B cell (primary cell): Measurements from ENCODE around the gene HTT-AS. TPM values are rescaled to one million over a fixed set of nuclear protein-coding genes. Genes with fewer than 3 reads are reported as not detected.

Source experiments
- ATAC-seq: fragments of 200-7000 bp; cut with Tn5 transposase; one replicate; pipeline ENCODE4 v1.10.0; 2021; ENCODE audit warnings: low read depth, mild to moderate bottlenecking, moderate number of reproducible peaks, moderate library complexity
- CTCF ChIA-PET: fragments of 350-600 bp; sonication (Branson Sonifier 250); formaldehyde crosslinking; loops from one replicate; lab custom pipeline; 2021; ENCODE audit warnings: antibody characterized with exemption, inconsistent platforms; lab: Charles Lee
- POLR2A ChIA-PET: fragments of 350-600 bp; sonication (Branson Sonifier 250); formaldehyde crosslinking; loops from one replicate; lab custom pipeline; 2021; ENCODE audit warnings: antibody characterized with exemption; lab: Charles Lee
- DNase-seq: peaks from one replicate; pipeline ENCODE4 v3.0.0; 2013
- H2AFZ ChIP-seq: 2 replicates; pipeline ENCODE4 v1.6.1; 2012; ENCODE audit warnings: mild to moderate bottlenecking, low read depth, low read length; ENCODE audit not compliant: insufficient read depth, poor library complexity, severe bottlenecking
- H3K27ac ChIP-seq, 2 donors: 1 replicate in 1 of 2; 2 replicates in 1 of 2; pipeline ENCODE4 v1.5.1; 2012 to 2013; ENCODE audit warnings: low read length in 2 of 2, mild to moderate bottlenecking in 2 of 2, moderate library complexity in 1 of 2
- H3K27me3 ChIP-seq, 4 experiments: fragments of 200-600 bp in 1 of 4; sonication (generic) in 1 of 4; replicated peaks in 1 of 4; 1 replicate in 2 of 4; 2 replicates in 2 of 4; pipeline versions ENCODE4 v1.6.1 to v1.7.0; 2013 to 2016; ENCODE audit warnings: low read length in 3 of 4, mild to moderate bottlenecking in 2 of 4, mixed read lengths in 1 of 4, moderate library complexity in 1 of 4; ENCODE audit not compliant: insufficient read depth in 4 of 4, control insufficient read depth in 3 of 4; ENCODE audit errors: control extremely low read depth in 1 of 4
- H3K36me3 ChIP-seq, 2 experiments: replicated peaks in 1 of 2; 1 replicate in 1 of 2; 2 replicates in 1 of 2; pipeline versions ENCODE4 v1.6.1 to v1.7.1; 2013; ENCODE audit warnings: low read length in 1 of 2; ENCODE audit not compliant: insufficient read depth in 2 of 2, control insufficient read depth in 1 of 2; ENCODE audit errors: control extremely low read depth in 1 of 2, extremely low read depth in 1 of 2
- H3K4me1 ChIP-seq, 2 donors: fragments of 200-600 bp in 1 of 2; sonication (generic) in 1 of 2; 1 replicate in 1 of 2; 2 replicates in 1 of 2; pipeline versions ENCODE4 v1.5.1 to v1.6.1; 2013 to 2017; ENCODE audit warnings: low read length in 2 of 2; ENCODE audit not compliant: control insufficient read depth in 2 of 2, insufficient read depth in 2 of 2
- H3K4me2 ChIP-seq: replicated peaks from 2 replicates; pipeline ENCODE3; 2012; ENCODE audit warnings: mild to moderate bottlenecking, low read depth, low read length; ENCODE audit not compliant: poor library complexity, severe bottlenecking
- H3K4me3 ChIP-seq, 5 experiments: fragments of 200-600 bp in 1 of 5; sonication (generic) in 1 of 5; 1 replicate in 3 of 5; 2 replicates in 2 of 5; pipeline versions ENCODE4 v1.5.1 to v1.7.0; 2011 to 2016; ENCODE audit warnings: low read length in 4 of 5, mild to moderate bottlenecking in 4 of 5, low read depth in 2 of 5, control low read depth in 1 of 5, moderate library complexity in 1 of 5; ENCODE audit not compliant: insufficient read depth in 1 of 5; ENCODE audit errors: control extremely low read depth in 1 of 5, extremely low read depth in 1 of 5
- H3K79me2 ChIP-seq: fragments of 200-600 bp; sonication (generic); one replicate; pipeline ENCODE4 v1.6.0; 2016; ENCODE audit warnings: low read length; ENCODE audit not compliant: control insufficient read depth, insufficient read depth
- H3K9ac ChIP-seq: fragments of 200-600 bp; sonication (generic); 2 replicates; pipeline ENCODE4 v1.6.1; 2017; ENCODE audit warnings: mild to moderate bottlenecking, low read length, moderate library complexity
- H3K9me3 ChIP-seq, 3 donors: one replicate each; pipeline versions ENCODE4 v1.6.1 to v1.7.1; 2013; ENCODE audit warnings: low read length in 2 of 3; ENCODE audit not compliant: control insufficient read depth in 2 of 3, insufficient read depth in 1 of 3; ENCODE audit errors: control extremely low read depth in 1 of 3
- H4K20me1 ChIP-seq: 2 replicates; pipeline ENCODE4 v1.6.0; 2012; ENCODE audit warnings: mild to moderate bottlenecking, low read length; ENCODE audit not compliant: insufficient read depth, control insufficient read depth, poor library complexity, severe bottlenecking
- H3K27ac Mint-ChIP-seq: one replicate; pipeline ENCODE4 v1.8.0; 2021; ENCODE audit warnings: mixed read lengths
- H3K27me3 Mint-ChIP-seq: one replicate; pipeline ENCODE4 v1.8.0; 2021; ENCODE audit warnings: mixed read lengths
- H3K4me1 Mint-ChIP-seq: one replicate; pipeline ENCODE4 v1.8.0; 2021; ENCODE audit warnings: mixed read lengths
- H3K4me3 Mint-ChIP-seq: one replicate; pipeline ENCODE4 v1.8.0; 2021; ENCODE audit warnings: mixed read lengths
- H3K9me3 Mint-ChIP-seq: one replicate; pipeline ENCODE4 v1.8.0; 2022; ENCODE audit warnings: mixed read lengths; ENCODE audit not compliant: insufficient read depth
- EZH2 ChIP-seq: IDR thresholded peaks from 2 replicates; pipeline ENCODE4 v1.6.1; 2012; ENCODE audit warnings: borderline replicate concordance, low read depth, mild to moderate bottlenecking, moderate library complexity, low read length; ENCODE audit not compliant: insufficient read depth, poor library complexity, severe bottlenecking
- WGBS: methylation state at CpG from one replicate; pipeline ENCODE4 v1.1.5; 2013; ENCODE audit warnings: missing lambda C conversion rate; ENCODE audit not compliant: insufficient coverage; 5-methylcytosine and 5-hydroxymethylcytosine counted together
- intact Hi-C: fragments of 100-400 bp; cut with micrococcal nuclease; formaldehyde crosslinking; loops from one replicate; pipeline ENCODE4 v1.10.0; 2022
- polyA plus RNA-seq: library from polyadenylated mRNA; depleted of rRNA; stranded (reverse); fragments of >200 nt; gene quantifications from 2 replicates; pipeline ENCODE4 v1.2.3, GENCODE V29; 2012
- total RNA-seq, 2 donors: library from RNA; stranded (reverse); fragments of 120-200 nt in 1 of 2; gene quantifications; 1 replicate in 1 of 2; 2 replicates in 1 of 2; pipeline versions ENCODE4 v1.2.3 to v1.2.4, GENCODE V29; 2013 to 2022
- TF ChIP-seq, protein P1 (sequence below): fragments of 200-600 bp; IDR thresholded peaks from one replicate; pipeline ENCODE4 v1.8.0; 2022; ENCODE audit warnings: antibody characterized with exemption, mild to moderate bottlenecking

The HTT-AS gene
- total and polyA plus RNA-seq, 2 donors (not counting 1 experiment from before 2014, with no cell fraction given): 0.84 TPM; not detected in 1

- Histone ChIP-seq H3K36me3 (peaks cover 0 to 5% of the 10 kb centered on the region in 2 experiments), H3K4me2 (no peak overlapping the region), H3K27me3 (no peaks in the 10 kb centered on the region), H3K27ac (no peak overlapping the region), H3K9me3 (no peaks in the 10 kb centered on the region), H3K79me2 (peaks cover 5% of the 10 kb centered on the region), H3K4me3 (no peak overlapping the region), H2AFZ (no peak overlapping the region), H4K20me1 (peaks cover 5% of the 10 kb centered on the region), H3K4me1 (peaks cover 13 to 18% of the 10 kb centered on the region in 2 donors), H3K9ac (no peak overlapping the region)
- TF ChIP-seq, protein P1, sequence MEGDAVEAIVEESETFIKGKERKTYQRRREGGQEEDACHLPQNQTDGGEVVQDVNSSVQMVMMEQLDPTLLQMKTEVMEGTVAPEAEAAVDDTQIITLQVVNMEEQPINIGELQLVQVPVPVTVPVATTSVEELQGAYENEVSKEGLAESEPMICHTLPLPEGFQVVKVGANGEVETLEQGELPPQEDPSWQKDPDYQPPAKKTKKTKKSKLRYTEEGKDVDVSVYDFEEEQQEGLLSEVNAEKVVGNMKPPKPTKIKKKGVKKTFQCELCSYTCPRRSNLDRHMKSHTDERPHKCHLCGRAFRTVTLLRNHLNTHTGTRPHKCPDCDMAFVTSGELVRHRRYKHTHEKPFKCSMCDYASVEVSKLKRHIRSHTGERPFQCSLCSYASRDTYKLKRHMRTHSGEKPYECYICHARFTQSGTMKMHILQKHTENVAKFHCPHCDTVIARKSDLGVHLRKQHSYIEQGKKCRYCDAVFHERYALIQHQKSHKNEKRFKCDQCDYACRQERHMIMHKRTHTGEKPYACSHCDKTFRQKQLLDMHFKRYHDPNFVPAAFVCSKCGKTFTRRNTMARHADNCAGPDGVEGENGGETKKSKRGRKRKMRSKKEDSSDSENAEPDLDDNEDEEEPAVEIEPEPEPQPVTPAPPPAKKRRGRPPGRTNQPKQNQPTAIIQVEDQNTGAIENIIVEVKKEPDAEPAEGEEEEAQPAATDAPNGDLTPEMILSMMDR: no peak
- TF ChIP-seq EZH2: no peak
- no peaks in the 10 kb centered on the region for H3K27me3 Mint-ChIP-seq
- no peak overlapping the region for H3K27ac Mint-ChIP-seq
- no peak overlapping the region for H3K4me3 Mint-ChIP-seq
- CTCF ChIA-PET: no interaction called here
- intact Hi-C loops: no loop called here
- H3K4me1 Mint-ChIP-seq: peaks cover 16% of the 10 kb centered on the region
- no peak for ATAC-seq
- POLR2A ChIA-PET: interaction anchor here (1.0 kb wide), 1 partner anchor 16 kb away, joined by 5 read pairs; no protein-coding TSS in a partner anchor
- 96% methylated on average over 11 of the region's 12 CpGs for WGBS
- no peaks in the 10 kb centered on the region for H3K9me3 Mint-ChIP-seq
- no peak for DNase-seq
These were observed 11.9 kb downstream of the HTT-AS start for GRCh38 chr4:3062471-3062870.

DNA sequence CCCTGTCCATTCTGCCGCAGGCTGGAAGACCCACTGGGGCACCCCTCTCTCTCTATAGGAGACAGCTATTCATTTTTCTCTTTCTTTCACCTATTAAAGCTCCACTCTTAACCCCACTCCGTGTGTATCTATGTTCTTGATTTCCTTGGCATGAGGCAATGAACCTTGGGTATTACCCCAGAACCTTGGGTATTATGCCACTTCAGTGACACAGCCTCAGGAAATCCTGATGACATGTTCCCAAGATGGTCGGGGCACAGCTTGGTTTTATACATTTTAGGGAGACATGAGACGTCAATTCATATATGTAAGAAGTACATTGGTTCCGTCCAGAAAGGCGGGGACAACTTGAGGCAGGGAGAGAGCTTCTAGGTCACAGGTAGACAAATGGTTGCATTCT, 13.4 kb downstream of the HTT-AS start:
- DNase-seq (no peak), ATAC-seq (no peak)
- H3K4me1 Mint-ChIP-seq: peaks cover 18% of the 10 kb centered on the region
- Histone ChIP-seq H2AFZ (no peak overlapping the region), H3K9me3 (peaks cover 0 to 5% (median 3%) of the 10 kb centered on the region in 3 donors), H3K27ac (no peak overlapping the region), H3K9ac (no peak overlapping the region), H3K79me2 (peaks cover 5% of the 10 kb centered on the region), H3K4me1 (peaks cover 13 to 18% of the 10 kb centered on the region in 2 donors), H3K36me3 (peaks cover 5 to 11% of the 10 kb centered on the region in 2 experiments), H3K4me3 (no peak overlapping the region), H4K20me1 (peaks cover 5% of the 10 kb centered on the region), H3K27me3 (no peaks in the 10 kb centered on the region), H3K4me2 (no peak overlapping the region)
- WGBS: 95% methylated on average over 5 of the region's 6 CpGs
- POLR2A ChIA-PET: interaction anchor here (0.6 kb wide), 1 partner anchor 10 kb away, joined by 4 read pairs; no protein-coding TSS in a partner anchor
- intact Hi-C loops: no loop called here
- no peaks in the 10 kb centered on the region for H3K27me3 Mint-ChIP-seq
- H3K27ac Mint-ChIP-seq: no peak overlapping the region
- no peak overlapping the region for H3K4me3 Mint-ChIP-seq
- CTCF ChIA-PET: no interaction called here
- H3K9me3 Mint-ChIP-seq: peaks cover 2% of the 10 kb centered on the region
- TF ChIP-seq, protein P1: no peak
- TF ChIP-seq EZH2: no peak
